Tibial artery (tissue), 4 donors: ENCODE data around the gene EDEM3.

Experiments
- DNase-seq, 2 donors: peaks; one replicate each; pipeline ENCODE4 v3.0.0-alpha.2; 2019
- H3K27ac ChIP-seq, 2 donors: fragments of 200-600 bp; sonication (generic) in 1 of 2; 1 replicate in 1 of 2; 2 replicates in 1 of 2; pipeline ENCODE4 v1.5.1; 2018 to 2019; ENCODE audit warnings: mild to moderate bottlenecking in 1 of 2
- H3K27me3 ChIP-seq, 2 donors: fragments of 200-600 bp; sonication (generic) in 1 of 2; one replicate each; pipeline versions ENCODE4 v1.5.1 to v1.6.0; 2016 to 2019
- H3K36me3 ChIP-seq, 3 donors: fragments of 200-600 bp; sonication (generic) in 2 of 3; one replicate each; pipeline ENCODE4 v1.5.1; 2016 to 2019; ENCODE audit warnings: mild to moderate bottlenecking in 2 of 3
- H3K4me1 ChIP-seq, 4 donors: fragments of 200-600 bp; sonication (generic) in 2 of 4; 1 replicate in 3 of 4; 2 replicates in 1 of 4; pipeline ENCODE4 v1.5.1; 2016 to 2019
- H3K4me3 ChIP-seq, 2 donors: fragments of 200-600 bp; sonication (generic) in 1 of 2; 1 replicate in 1 of 2; 2 replicates in 1 of 2; pipeline ENCODE4 v1.5.1; 2018 to 2019; ENCODE audit warnings: mild to moderate bottlenecking in 2 of 2
- H3K9me3 ChIP-seq, 3 donors: fragments of 200-600 bp; sonication (generic) in 1 of 3; one replicate each; pipeline ENCODE4 v1.5.1; 2016 to 2019
- CTCF ChIP-seq, 2 experiments: fragments of 200-600 bp in 1 of 2; fragments of 450-650 bp in 1 of 2; IDR thresholded peaks; one replicate each; pipeline ENCODE4 v1.5.1; 2017 to 2019; ENCODE audit warnings: antibody characterized with exemption in 2 of 2, mild to moderate bottlenecking in 1 of 2, moderate library complexity in 1 of 2
- intact Hi-C: fragments of 100-400 bp; cut with DNase I; formaldehyde crosslinking; loops from one replicate; pipeline ENCODE4 v1.15.0; 2023; ENCODE audit warnings: low total_unique reads

EDEM3 gene

GRCh38 chr1:184649451-184649888, 105.2 kb downstream of the EDEM3 start:
- Histone ChIP-seq H3K27me3 (no peaks in the 10 kb centered on the region), H3K27ac (peak overlapping the region; percentile 64 to 73), H3K36me3 (no peaks in the 10 kb centered on the region), H3K9me3 (no peaks in the 10 kb centered on the region), H3K4me1 (peaks cover 6 to 42% (median 33%) of the 10 kb centered on the region in 4 donors), H3K4me3 (peak overlapping the region in 1 of 2 donors; percentile 13)
- no peak for TF ChIP-seq CTCF (IDR thresholded peaks at IDR 0.05)
- no peak for DNase-seq
- intact Hi-C loops: no loop called here

DNA sequence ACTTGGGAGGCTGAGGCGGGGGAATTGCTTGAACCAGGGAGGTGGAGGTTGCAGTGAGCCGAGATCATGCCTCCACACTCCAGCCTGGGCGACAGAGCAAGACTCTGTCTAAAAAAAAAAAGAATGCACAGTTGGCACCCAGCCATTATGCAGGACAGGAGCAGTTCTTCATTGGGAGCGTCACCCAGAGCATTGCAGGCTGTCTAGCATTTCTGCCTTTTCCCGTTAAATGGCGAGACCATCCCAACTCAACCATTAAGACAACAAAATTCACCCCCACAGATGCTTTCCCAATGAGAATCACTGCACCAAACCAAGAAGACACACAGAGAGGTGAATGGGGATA, 105.8 kb downstream of the EDEM3 start:
- no peak overlapping the region for H3K4me3 ChIP-seq
- no peaks in the 10 kb centered on the region for H3K36me3 ChIP-seq
- intact Hi-C loops: no loop called here
- H3K4me1 ChIP-seq: peaks cover 6 to 42% (median 33%) of the 10 kb centered on the region in 4 donors
- no peak for TF ChIP-seq CTCF (IDR thresholded peaks at IDR 0.05)
- H3K27ac ChIP-seq: peak overlapping the region; percentile 64 to 73
- DNase-seq: no peak
- H3K9me3 ChIP-seq: no peaks in the 10 kb centered on the region
- H3K27me3 ChIP-seq: no peaks in the 10 kb centered on the region

DNA sequence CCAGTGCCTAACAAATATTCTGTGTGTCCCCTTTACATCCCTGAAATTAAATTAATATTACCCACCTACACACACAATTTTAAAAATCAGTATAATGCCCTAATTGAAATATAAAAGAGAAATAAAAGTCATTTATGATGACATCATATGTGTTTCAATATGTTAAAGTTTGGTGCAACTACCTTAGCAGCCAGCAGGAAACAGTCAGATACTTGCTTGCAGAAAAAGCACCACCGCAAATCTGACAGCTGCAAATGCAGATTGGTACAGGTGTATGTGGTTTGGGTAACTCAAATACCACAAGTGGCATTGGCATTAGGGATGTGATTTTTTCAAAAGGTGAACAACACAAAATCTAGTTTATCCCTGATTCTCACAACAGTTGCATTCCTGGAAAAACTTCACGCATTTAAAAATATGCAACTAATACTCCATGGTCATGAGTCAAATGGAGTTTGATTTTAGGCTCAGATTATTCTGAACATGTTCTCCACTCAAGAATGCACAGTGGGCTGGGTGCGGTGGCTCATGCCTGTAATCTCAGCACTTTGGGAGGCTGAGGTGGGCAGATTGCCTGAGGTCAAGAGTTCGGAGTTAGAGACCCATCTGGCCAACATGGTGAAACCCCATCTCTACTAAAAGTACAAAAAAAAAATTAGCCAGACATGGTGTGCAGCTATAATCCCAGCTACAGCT, 106.3 kb downstream of the EDEM3 start:
- peaks cover 6 to 42% (median 33%) of the 10 kb centered on the region in 4 donors for H3K4me1 ChIP-seq
- intact Hi-C loops: no loop called here
- H3K27ac ChIP-seq: peak overlapping the region; percentile 64 to 73

DNA sequence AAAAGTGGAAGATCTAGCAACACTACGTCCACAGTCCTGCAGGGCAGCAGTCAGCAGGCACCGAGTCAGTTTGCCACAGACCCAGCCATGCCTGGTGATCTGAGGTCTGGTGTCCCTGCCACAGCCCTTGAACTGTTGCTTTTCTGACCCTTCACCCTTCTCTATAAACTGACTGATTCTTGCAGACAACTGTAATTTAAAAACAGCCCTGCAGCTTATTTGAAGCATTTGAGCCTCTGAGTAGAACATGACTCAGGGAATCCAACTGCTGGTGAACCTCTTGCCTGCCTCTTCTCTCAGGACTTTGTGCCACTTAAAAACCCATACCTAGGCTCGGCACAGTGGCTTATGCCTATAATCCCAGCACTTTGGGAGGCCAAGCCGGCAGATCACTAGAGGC, 107.2 kb downstream of the EDEM3 start:
- TF ChIP-seq CTCF (IDR thresholded peaks at IDR 0.05): no peak
- H3K27ac ChIP-seq: peak overlapping the region; percentile 25 to 51
- H3K36me3 ChIP-seq: no peaks in the 10 kb centered on the region
- H3K27me3 ChIP-seq: no peaks in the 10 kb centered on the region
- no peaks in the 10 kb centered on the region for H3K9me3 ChIP-seq
- intact Hi-C loops: no loop called here
- H3K4me1 ChIP-seq: peaks cover 6 to 42% (median 33%) of the 10 kb centered on the region in 4 donors
- DNase-seq: no peak
- no peak overlapping the region for H3K4me3 ChIP-seq

More for the DNA sequence above, 106.3 kb downstream of the EDEM3 start:
- Histone ChIP-seq H3K36me3 (no peaks in the 10 kb centered on the region), H3K4me3 (no peak overlapping the region), H3K27me3 (no peaks in the 10 kb centered on the region), H3K9me3 (no peaks in the 10 kb centered on the region)
- no peak for DNase-seq
- no peak for TF ChIP-seq CTCF (IDR thresholded peaks at IDR 0.05)

- intact Hi-C loops: no loop called here
- DNase-seq: peak in 1 of 2 donors; percentile 76
- Histone ChIP-seq H3K27ac (peak overlapping the region; percentile 25 to 51), H3K27me3 (no peaks in the 10 kb centered on the region), H3K9me3 (no peaks in the 10 kb centered on the region), H3K4me3 (no peak overlapping the region), H3K4me1 (peaks cover 6 to 42% (median 33%) of the 10 kb centered on the region in 4 donors), H3K36me3 (no peaks in the 10 kb centered on the region)
- TF ChIP-seq CTCF (IDR thresholded peaks at IDR 0.05): no peak
These were observed 107.8 kb downstream of the EDEM3 start for GRCh38 chr1:184646824-184647223.
